HepG2 (cell line): ENCODE data around the gene ANTKMT. TPM values are rescaled to one million over a fixed set of nuclear protein-coding genes. Genes with fewer than 3 reads are reported as not detected.

Experiments
- ATAC-seq: fragments of 200-7000 bp; cut with Tn5 transposase; 3 replicates; pipeline ENCODE4 v1.9.1; 2020; ENCODE audit warnings: mild to moderate bottlenecking, moderate library complexity
- BruUV-seq: library from RNA; stranded (reverse); fragments of 400-500 nt; replicated peaks from 2 replicates; lab custom pipeline; 2021; lab: Mats Ljungman, UMichigan
- CTCF ChIA-PET: fragments of 300-600 bp; formaldehyde crosslinking; extraction: SDS; loops from one replicate; lab custom pipeline; 2021; ENCODE audit warnings: low total read pairs, inconsistent platforms, low intra/inter-chr PET ratio; lab: Yijun Ruan, JAX
- POLR2A ChIA-PET: fragments of 350-600 bp; sonication (Branson Sonifier 250); formaldehyde crosslinking; loops from one replicate; lab custom pipeline; 2020; ENCODE audit warnings: antibody characterized with exemption, inconsistent platforms; lab: Yijun Ruan, JAX
- DNase-seq: peaks from one replicate; pipeline ENCODE4 v3.0.0-alpha.2; 2015; ENCODE audit warnings: low spot score
- FAIRE-seq: peaks from 3 replicates; lab custom pipeline; 2011; peaks lifted over from hg19 to GRCh38; lab: Jason Lieb, UNC
- H2AFZ ChIP-seq: one replicate; pipeline ENCODE4 v1.6.1; 2011; ENCODE audit warnings: low read length, inconsistent platforms
- H3K27ac ChIP-seq: fragments of 300-600 bp; 3 replicates; pipeline ENCODE4 v1.8.0; 2011; ENCODE audit warnings: mixed run types, mild to moderate bottlenecking, mixed read lengths, low read length, inconsistent platforms; ENCODE audit not compliant: insufficient read depth; ENCODE audit errors: extremely low read length
- H3K27me3 ChIP-seq, 2 experiments: fragments of 200-600 bp in 1 of 2; 2 replicates in 1 of 2; 3 replicates in 1 of 2; pipeline versions ENCODE4 v1.6.0 to v1.8.0; 2011; ENCODE audit warnings: low read length in 2 of 2, mild to moderate bottlenecking in 2 of 2, moderate library complexity in 2 of 2, inconsistent platforms in 1 of 2; ENCODE audit not compliant: insufficient read depth in 2 of 2, control insufficient read depth in 1 of 2
- H3K36me3 ChIP-seq, 2 experiments: fragments of 200-600 bp in 1 of 2; replicated peaks in 1 of 2; 2 replicates in 1 of 2; 3 replicates in 1 of 2; pipeline versions ENCODE4 v1.5.1 to v1.8.0; 2011; ENCODE audit warnings: low read length in 2 of 2, inconsistent platforms in 1 of 2; ENCODE audit not compliant: insufficient read depth in 2 of 2, control insufficient read depth in 1 of 2
- H3K4me1 ChIP-seq: 2 replicates; pipeline ENCODE4 v1.5.1; 2012; ENCODE audit warnings: low read length, inconsistent platforms; ENCODE audit not compliant: insufficient read depth
- H3K4me2 ChIP-seq: 2 replicates; pipeline ENCODE4 v1.6.0; 2011; ENCODE audit warnings: low read depth, low read length, inconsistent platforms
- H3K4me3 ChIP-seq, 3 experiments: fragments of 200-600 bp in 1 of 3; sonication (generic), shearing (Covaris generic) in 1 of 3; replicated peaks in 1 of 3; 2 replicates each; pipeline ENCODE4 v1.5.1; 2011 to 2016; ENCODE audit warnings: low read length in 3 of 3, inconsistent platforms in 2 of 3, low read depth in 2 of 3, mild to moderate bottlenecking in 2 of 3, control low read depth in 1 of 3, mixed read lengths in 1 of 3; ENCODE audit not compliant: insufficient read depth in 1 of 3
- H3K79me2 ChIP-seq: one replicate; pipeline ENCODE4 v1.6.1; 2011; ENCODE audit warnings: low read length, inconsistent platforms; ENCODE audit not compliant: insufficient read depth
- H3K9ac ChIP-seq: 2 replicates; pipeline ENCODE4 v1.6.0; 2011; ENCODE audit warnings: mild to moderate bottlenecking, low read depth, low read length, inconsistent platforms; ENCODE audit not compliant: insufficient read depth
- H3K9me3 ChIP-seq: 2 replicates; pipeline ENCODE4 v1.5.1; 2012; ENCODE audit warnings: mild to moderate bottlenecking, low read length
- H4K20me1 ChIP-seq: 2 replicates; pipeline ENCODE4 v1.6.0; 2011; ENCODE audit warnings: inconsistent platforms, mild to moderate bottlenecking, low read length, moderate library complexity; ENCODE audit not compliant: insufficient read depth
- AGO1 ChIP-seq: fragments of 200-400 bp; formaldehyde crosslinking; IDR thresholded peaks from 2 replicates; pipeline ENCODE4 v1.6.1; 2017; ENCODE audit warnings: mild to moderate bottlenecking, low read depth, low read length, moderate library complexity; ENCODE audit not compliant: poor library complexity, severe bottlenecking
- AKAP8 ChIP-seq: sonication (generic); formaldehyde crosslinking; IDR thresholded peaks from 2 replicates; pipeline ENCODE4 v1.5.1; 2020; ENCODE audit warnings: mild to moderate bottlenecking, missing genetic modification reagents
- FOXP1 ChIP-seq, 2 experiments: fragments of 450-650 bp in 1 of 2; IDR thresholded peaks; 2 replicates each; pipeline ENCODE4 v1.6.1; 2017 to 2018; ENCODE audit warnings: antibody characterized with exemption in 1 of 2
- JARID2 ChIP-seq: sonication (generic); formaldehyde crosslinking; IDR thresholded peaks from 2 replicates; pipeline ENCODE4 v1.8.1; 2023; ENCODE audit warnings: missing genetic modification reagents, inconsistent platforms; ENCODE audit not compliant: insufficient replicate concordance
- KDM5A ChIP-seq: fragments of 200-600 bp; sonication (generic); IDR thresholded peaks from 2 replicates; pipeline ENCODE4 v1.7.0; 2018; ENCODE audit warnings: antibody characterized with exemption, mild to moderate bottlenecking, low read length, borderline replicate concordance
- REL ChIP-seq: sonication (generic); formaldehyde crosslinking; conservative IDR thresholded peaks from 2 replicates; pipeline ENCODE4 v1.8.0; 2022; ENCODE audit warnings: mild to moderate bottlenecking, missing genetic modification reagents, moderate library complexity
- SAP130 ChIP-seq: IDR thresholded peaks from 2 replicates; pipeline ENCODE4 v1.6.1; 2016; ENCODE audit warnings: low read depth
- SIX4 ChIP-seq: sonication (generic); formaldehyde crosslinking; IDR thresholded peaks from 2 replicates; pipeline ENCODE4 v1.4.0; 2020; ENCODE audit warnings: missing genetic modification reagents
- ZBTB38 ChIP-seq: sonication (generic); formaldehyde crosslinking; IDR thresholded peaks from 2 replicates; pipeline ENCODE4 v1.5.1; 2020; ENCODE audit warnings: mild to moderate bottlenecking, missing genetic modification reagents
- ZNF878 ChIP-seq: sonication (generic); formaldehyde crosslinking; IDR thresholded peaks from 2 replicates; pipeline ENCODE4 v1.8.1; 2023; ENCODE audit warnings: mild to moderate bottlenecking, missing genetic modification reagents, moderate library complexity
- WGBS: methylation state at CpG from one replicate; pipeline ENCODE4 v1.1.6; 2017; ENCODE audit warnings: low lambda C conversion rate; 5-methylcytosine and 5-hydroxymethylcytosine counted together
- in situ Hi-C: cut with HindIII; loops from 2 replicates; pipeline ENCODE4 v1.10.0; 2017; ENCODE audit warnings: low pct_unique_long_range_greater_than_20kb; ENCODE audit not compliant: extremely low pct_ligation_motif_present
- intact Hi-C: fragments of 100-400 bp; cut with micrococcal nuclease; formaldehyde crosslinking; loops from one replicate; pipeline ENCODE4 v1.10.0; 2022; ENCODE audit not compliant: unreplicated experiment
- polyA plus RNA-seq, 8 experiments: library from polyadenylated mRNA; depleted of rRNA in 3 of 8; stranded (reverse) in 7 of 8; unstranded in 1 of 8; fragments of >200 nt; fragmentation: Illumina TruSeq in 4 of 8; extraction: Trizol in 4 of 8; gene quantifications; 2 replicates each; pipeline versions ENCODE4 v1.2.1 to v1.2.3, GENCODE V29; 2011 to 2016; ENCODE audit warnings: low read depth in 4 of 8, missing spikeins in 1 of 8, mixed read lengths in 1 of 8; ENCODE audit not compliant: insufficient read depth in 1 of 8
- total RNA-seq, 5 experiments: library from RNA; depleted of rRNA; stranded (reverse); fragments of >200 nt; fragmentation: Illumina TruSeq; extraction: Trizol; gene quantifications; 2 replicates each; pipeline ENCODE4 v1.2.3, GENCODE V29; 2016; ENCODE audit warnings: low read depth in 1 of 5
- TF ChIP-seq, protein P1 (sequence below): sonication (generic); formaldehyde crosslinking; IDR thresholded peaks from 2 replicates; pipeline ENCODE4 v1.9.0; 2022; ENCODE audit warnings: missing genetic modification reagents, mild to moderate bottlenecking, borderline replicate concordance
- TF ChIP-seq, protein P2 (sequence below): sonication (generic); formaldehyde crosslinking; IDR thresholded peaks from 2 replicates; pipeline ENCODE4 v1.8.0; 2022; ENCODE audit warnings: mild to moderate bottlenecking, missing genetic modification reagents; ENCODE audit not compliant: insufficient replicate concordance
- TF ChIP-seq, protein P3 (sequence below): sonication (generic); formaldehyde crosslinking; IDR thresholded peaks from 2 replicates; pipeline ENCODE4 v1.4.0; 2020; ENCODE audit warnings: low read depth, mild to moderate bottlenecking, missing genetic modification reagents
- TF ChIP-seq, protein P4 (sequence below): sonication (generic); formaldehyde crosslinking; IDR thresholded peaks from 2 replicates; pipeline ENCODE4 v1.5.1; 2020; ENCODE audit warnings: mild to moderate bottlenecking, missing genetic modification reagents, moderate library complexity

ANTKMT gene
- total and polyA plus RNA-seq, 2 of the 13 experiments (the other 11 are each of a cell fraction or from before 2014, with no cell fraction given) = 7.5 to 47.8 TPM

DNA sequence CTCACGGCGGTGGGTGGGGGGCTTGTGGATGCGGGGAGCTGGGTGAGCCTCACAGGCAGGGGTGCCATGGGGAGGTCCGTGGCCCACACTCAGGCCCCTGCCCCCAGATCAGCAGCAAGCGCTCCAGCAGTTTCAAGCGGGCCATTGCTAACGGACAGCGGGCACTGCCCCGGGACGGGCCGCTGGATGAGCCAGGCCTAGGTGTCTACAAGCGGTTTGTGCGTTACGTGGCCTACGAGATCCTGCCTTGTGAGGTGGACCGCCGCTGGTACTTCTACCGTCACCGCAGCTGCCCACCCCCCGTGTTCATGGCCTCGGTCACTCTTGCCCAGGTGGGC lies 44.4 kb upstream of the ANTKMT start:
- FAIRE-seq (no peak), ATAC-seq (no peak), DNase-seq (no peak)
- ChIA-PET CTCF (no interaction called here), POLR2A (interaction anchor here (0.8 to 1.9 kb wide), 4 partner anchors 9 to 27 kb away, joined by 3 to 12 read pairs (median 6); partner anchors contain the start of genes RHOT2, WDR24 and WDR90)
- Histone ChIP-seq H3K4me3 (peak overlapping the region in 2 of 3 experiments; percentile 28 to 74; a peak in 2 of 6 replicates), H3K9me3 (no peaks in the 10 kb centered on the region), H3K4me1 (peaks cover 41% of the 10 kb centered on the region), H3K27ac (peak overlapping the region; percentile 60), H3K36me3 (peaks cover 12 to 22% of the 10 kb centered on the region in 2 experiments; a peak in 4 of 5 replicates), H4K20me1 (0 out of 2 replicates have a peak, but pooled peaks cover 3% of the 10 kb centered on the region), H3K79me2 (peaks cover 8% of the 10 kb centered on the region), H3K27me3 (no peaks in the 10 kb centered on the region; a peak in 1 of 5 replicates), H3K9ac (no peak overlapping the region), H2AFZ (no peak overlapping the region), H3K4me2 (peak overlapping the region; percentile 87; the same call in 1 of the 2 replicates)
- BruUV-seq = no TSS peak
- WGBS = 91% methylated on average over 4 of the region's 21 CpGs
- in situ Hi-C loops (no loop called here), intact Hi-C loops (no loop called here)
- TF ChIP-seq, protein P1, sequence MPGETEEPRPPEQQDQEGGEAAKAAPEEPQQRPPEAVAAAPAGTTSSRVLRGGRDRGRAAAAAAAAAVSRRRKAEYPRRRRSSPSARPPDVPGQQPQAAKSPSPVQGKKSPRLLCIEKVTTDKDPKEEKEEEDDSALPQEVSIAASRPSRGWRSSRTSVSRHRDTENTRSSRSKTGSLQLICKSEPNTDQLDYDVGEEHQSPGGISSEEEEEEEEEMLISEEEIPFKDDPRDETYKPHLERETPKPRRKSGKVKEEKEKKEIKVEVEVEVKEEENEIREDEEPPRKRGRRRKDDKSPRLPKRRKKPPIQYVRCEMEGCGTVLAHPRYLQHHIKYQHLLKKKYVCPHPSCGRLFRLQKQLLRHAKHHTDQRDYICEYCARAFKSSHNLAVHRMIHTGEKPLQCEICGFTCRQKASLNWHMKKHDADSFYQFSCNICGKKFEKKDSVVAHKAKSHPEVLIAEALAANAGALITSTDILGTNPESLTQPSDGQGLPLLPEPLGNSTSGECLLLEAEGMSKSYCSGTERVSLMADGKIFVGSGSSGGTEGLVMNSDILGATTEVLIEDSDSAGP (CRISPR knock-in tag) = no peak
- no peak for TF ChIP-seq JARID2 (CRISPR knock-in tag)
- TF ChIP-seq ZBTB38 (CRISPR knock-in tag) = peak; percentile 11; the same call in 1 of the 2 replicates
- peak; percentile 21 for TF ChIP-seq AGO1
- no peak for TF ChIP-seq FOXP1 (IDR thresholded peaks at IDR 0.05)
- TF ChIP-seq FOXP1 (CRISPR knock-in tag; IDR thresholded peaks at IDR 0.05) = no peak
- TF ChIP-seq AKAP8 (CRISPR knock-in tag) = 0 out of 2 replicates have a peak, but pooled peaks have one; percentile 58
- no peak for TF ChIP-seq SAP130
- TF ChIP-seq, protein P2, sequence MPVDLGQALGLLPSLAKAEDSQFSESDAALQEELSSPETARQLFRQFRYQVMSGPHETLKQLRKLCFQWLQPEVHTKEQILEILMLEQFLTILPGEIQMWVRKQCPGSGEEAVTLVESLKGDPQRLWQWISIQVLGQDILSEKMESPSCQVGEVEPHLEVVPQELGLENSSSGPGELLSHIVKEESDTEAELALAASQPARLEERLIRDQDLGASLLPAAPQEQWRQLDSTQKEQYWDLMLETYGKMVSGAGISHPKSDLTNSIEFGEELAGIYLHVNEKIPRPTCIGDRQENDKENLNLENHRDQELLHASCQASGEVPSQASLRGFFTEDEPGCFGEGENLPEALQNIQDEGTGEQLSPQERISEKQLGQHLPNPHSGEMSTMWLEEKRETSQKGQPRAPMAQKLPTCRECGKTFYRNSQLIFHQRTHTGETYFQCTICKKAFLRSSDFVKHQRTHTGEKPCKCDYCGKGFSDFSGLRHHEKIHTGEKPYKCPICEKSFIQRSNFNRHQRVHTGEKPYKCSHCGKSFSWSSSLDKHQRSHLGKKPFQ (CRISPR knock-in tag) = no peak
- no peak for TF ChIP-seq SIX4 (CRISPR knock-in tag)
- TF ChIP-seq, protein P3, sequence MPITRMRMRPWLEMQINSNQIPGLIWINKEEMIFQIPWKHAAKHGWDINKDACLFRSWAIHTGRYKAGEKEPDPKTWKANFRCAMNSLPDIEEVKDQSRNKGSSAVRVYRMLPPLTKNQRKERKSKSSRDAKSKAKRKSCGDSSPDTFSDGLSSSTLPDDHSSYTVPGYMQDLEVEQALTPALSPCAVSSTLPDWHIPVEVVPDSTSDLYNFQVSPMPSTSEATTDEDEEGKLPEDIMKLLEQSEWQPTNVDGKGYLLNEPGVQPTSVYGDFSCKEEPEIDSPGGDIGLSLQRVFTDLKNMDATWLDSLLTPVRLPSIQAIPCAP = no peak
- no peak for TF ChIP-seq ZNF878 (CRISPR knock-in tag)
- TF ChIP-seq, protein P4, sequence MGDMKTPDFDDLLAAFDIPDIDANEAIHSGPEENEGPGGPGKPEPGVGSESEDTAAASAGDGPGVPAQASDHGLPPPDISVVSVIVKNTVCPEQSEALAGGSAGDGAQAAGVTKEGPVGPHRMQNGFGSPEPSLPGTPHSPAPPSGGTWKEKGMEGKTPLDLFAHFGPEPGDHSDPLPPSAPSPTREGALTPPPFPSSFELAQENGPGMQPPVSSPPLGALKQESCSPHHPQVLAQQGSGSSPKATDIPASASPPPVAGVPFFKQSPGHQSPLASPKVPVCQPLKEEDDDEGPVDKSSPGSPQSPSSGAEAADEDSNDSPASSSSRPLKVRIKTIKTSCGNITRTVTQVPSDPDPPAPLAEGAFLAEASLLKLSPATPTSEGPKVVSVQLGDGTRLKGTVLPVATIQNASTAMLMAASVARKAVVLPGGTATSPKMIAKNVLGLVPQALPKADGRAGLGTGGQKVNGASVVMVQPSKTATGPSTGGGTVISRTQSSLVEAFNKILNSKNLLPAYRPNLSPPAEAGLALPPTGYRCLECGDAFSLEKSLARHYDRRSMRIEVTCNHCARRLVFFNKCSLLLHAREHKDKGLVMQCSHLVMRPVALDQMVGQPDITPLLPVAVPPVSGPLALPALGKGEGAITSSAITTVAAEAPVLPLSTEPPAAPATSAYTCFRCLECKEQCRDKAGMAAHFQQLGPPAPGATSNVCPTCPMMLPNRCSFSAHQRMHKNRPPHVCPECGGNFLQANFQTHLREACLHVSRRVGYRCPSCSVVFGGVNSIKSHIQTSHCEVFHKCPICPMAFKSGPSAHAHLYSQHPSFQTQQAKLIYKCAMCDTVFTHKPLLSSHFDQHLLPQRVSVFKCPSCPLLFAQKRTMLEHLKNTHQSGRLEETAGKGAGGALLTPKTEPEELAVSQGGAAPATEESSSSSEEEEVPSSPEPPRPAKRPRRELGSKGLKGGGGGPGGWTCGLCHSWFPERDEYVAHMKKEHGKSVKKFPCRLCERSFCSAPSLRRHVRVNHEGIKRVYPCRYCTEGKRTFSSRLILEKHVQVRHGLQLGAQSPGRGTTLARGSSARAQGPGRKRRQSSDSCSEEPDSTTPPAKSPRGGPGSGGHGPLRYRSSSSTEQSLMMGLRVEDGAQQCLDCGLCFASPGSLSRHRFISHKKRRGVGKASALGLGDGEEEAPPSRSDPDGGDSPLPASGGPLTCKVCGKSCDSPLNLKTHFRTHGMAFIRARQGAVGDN (CRISPR knock-in tag) = 0 out of 2 replicates have a peak, but pooled peaks have one; percentile 1
- no peak for TF ChIP-seq KDM5A
- no peak for TF ChIP-seq REL (CRISPR knock-in tag)
